Neural progenitor cell (in vitro differentiated cells): ENCODE measurements around the gene TYROBP.

Experiments used
- EZH2phosphoT487 ChIP-seq: fragments of 200-600 bp; sonication (generic); IDR thresholded peaks from 2 replicates; pipeline ENCODE4 v1.6.1; 2017; ENCODE audit warnings: antibody characterized with exemption
- TF ChIP-seq, protein P1 (sequence below): fragments of 200-600 bp; sonication (generic); IDR thresholded peaks from 2 replicates; pipeline ENCODE4 v1.5.1; 2017; ENCODE audit warnings: antibody characterized with exemption, mild to moderate bottlenecking

DNA sequence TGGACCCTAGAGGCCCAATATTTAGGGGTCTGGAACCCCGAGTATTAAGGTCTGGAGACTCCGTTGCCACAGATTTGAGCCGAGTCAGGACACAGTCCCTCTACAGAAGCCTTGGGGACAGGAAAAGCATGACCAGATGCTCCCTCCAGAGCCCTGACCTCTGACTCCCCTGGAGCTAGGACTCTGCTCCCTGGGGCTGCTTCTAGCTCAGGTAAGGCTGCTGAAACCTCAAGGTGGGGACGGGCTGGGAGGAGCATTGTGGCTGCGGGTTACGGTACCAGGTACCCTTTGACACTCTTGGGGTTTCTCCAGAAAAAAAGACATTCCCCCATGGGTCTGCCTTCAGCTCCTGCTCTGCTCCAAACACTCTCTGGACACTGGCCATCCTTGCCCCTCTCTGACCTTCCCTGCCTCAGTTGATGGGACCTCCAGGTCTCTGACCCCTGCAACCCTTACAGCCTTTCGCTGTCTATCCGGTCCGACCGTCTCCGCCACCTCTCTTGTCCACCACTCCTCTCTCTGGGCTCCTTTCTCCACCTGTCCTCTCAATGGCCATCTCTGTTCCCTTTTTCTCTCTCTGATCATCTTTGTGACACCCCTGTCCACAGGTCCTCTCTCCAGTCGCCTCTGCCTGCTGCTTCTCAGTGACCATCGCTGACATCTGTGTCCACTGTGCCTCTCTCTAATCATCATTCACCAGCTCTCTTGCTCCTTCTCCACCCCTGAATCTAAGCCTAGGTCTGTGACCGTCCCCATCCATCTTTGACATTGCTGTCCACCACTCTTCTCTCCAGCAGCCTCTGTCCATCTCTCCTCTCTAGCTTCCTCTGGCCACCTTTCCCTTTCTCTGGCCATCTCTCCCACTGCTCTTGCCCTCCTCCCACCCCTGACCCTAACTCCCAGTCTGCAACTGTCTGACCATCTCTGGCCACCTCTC is 29.5 kb upstream of the TYROBP start:
- TF ChIP-seq, protein P1, sequence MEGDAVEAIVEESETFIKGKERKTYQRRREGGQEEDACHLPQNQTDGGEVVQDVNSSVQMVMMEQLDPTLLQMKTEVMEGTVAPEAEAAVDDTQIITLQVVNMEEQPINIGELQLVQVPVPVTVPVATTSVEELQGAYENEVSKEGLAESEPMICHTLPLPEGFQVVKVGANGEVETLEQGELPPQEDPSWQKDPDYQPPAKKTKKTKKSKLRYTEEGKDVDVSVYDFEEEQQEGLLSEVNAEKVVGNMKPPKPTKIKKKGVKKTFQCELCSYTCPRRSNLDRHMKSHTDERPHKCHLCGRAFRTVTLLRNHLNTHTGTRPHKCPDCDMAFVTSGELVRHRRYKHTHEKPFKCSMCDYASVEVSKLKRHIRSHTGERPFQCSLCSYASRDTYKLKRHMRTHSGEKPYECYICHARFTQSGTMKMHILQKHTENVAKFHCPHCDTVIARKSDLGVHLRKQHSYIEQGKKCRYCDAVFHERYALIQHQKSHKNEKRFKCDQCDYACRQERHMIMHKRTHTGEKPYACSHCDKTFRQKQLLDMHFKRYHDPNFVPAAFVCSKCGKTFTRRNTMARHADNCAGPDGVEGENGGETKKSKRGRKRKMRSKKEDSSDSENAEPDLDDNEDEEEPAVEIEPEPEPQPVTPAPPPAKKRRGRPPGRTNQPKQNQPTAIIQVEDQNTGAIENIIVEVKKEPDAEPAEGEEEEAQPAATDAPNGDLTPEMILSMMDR = no peak
- TF ChIP-seq EZH2phosphoT487 = no peak
